HepG2 (cell line): ENCODE results near the gene DEDD2. TPM values are rescaled to one million over a fixed set of nuclear protein-coding genes. Genes with fewer than 3 reads are reported as not detected.

Experiments
- AHR ChIP-seq: IDR thresholded peaks from 2 replicates; pipeline ENCODE4 v1.6.1; 2018; ENCODE audit warnings: missing genetic modification reagents, missing compliant biosample characterization
- ATM ChIP-seq: fragments of 450-650 bp; IDR thresholded peaks from 2 replicates; pipeline ENCODE4 v1.7.1; 2017; ENCODE audit warnings: mild to moderate bottlenecking, borderline replicate concordance
- FOXM1 ChIP-seq: sonication (generic); formaldehyde crosslinking; IDR thresholded peaks from 2 replicates; pipeline ENCODE4 v1.5.0; 2020; ENCODE audit warnings: missing genetic modification reagents
- JUNB ChIP-seq: sonication (generic); formaldehyde crosslinking; IDR thresholded peaks from 2 replicates; pipeline ENCODE4 v1.8.0; 2022; ENCODE audit warnings: missing genetic modification reagents, mild to moderate bottlenecking, borderline replicate concordance
- MAFF ChIP-seq: IDR thresholded peaks from 2 replicates; pipeline ENCODE4 v1.6.1; 2011; ENCODE audit warnings: low read depth, low read length, improper control_type of control experiment
- POLR2A ChIP-seq, 2 experiments: IDR thresholded peaks; 2 replicates each; pipeline ENCODE4 v1.6.1; 2011; ENCODE audit warnings: low read depth in 2 of 2, low read length in 2 of 2, mild to moderate bottlenecking in 1 of 2, moderate library complexity in 1 of 2; ENCODE audit not compliant: insufficient read depth in 1 of 2
- SNAPC4 ChIP-seq: sonication (generic); formaldehyde crosslinking; IDR thresholded peaks from 2 replicates; pipeline ENCODE4 v1.4.0; 2020; ENCODE audit warnings: mild to moderate bottlenecking, missing genetic modification reagents
- TEAD3 ChIP-seq: optimal IDR thresholded peaks from 2 replicates; pipeline ENCODE3; 2016; ENCODE audit warnings: borderline replicate concordance
- U2AF2 ChIP-seq: fragments of 200-400 bp; formaldehyde crosslinking; IDR thresholded peaks from 2 replicates; pipeline ENCODE4 v1.6.1; 2017; ENCODE audit warnings: low read depth, mild to moderate bottlenecking, low read length
- ZBTB20 ChIP-seq: sonication (generic); formaldehyde crosslinking; IDR thresholded peaks from 2 replicates; pipeline ENCODE4 v1.8.1; 2023; ENCODE audit warnings: missing genetic modification reagents, low read depth, mild to moderate bottlenecking, borderline replicate concordance
- ZC3H4 ChIP-seq: sonication (generic); formaldehyde crosslinking; IDR thresholded peaks from 2 replicates; pipeline ENCODE4 v1.4.0; 2020; ENCODE audit warnings: missing genetic modification reagents, borderline replicate concordance
- ZNF232 ChIP-seq: sonication (generic); formaldehyde crosslinking; IDR thresholded peaks from 2 replicates; pipeline ENCODE4 v1.4.0; 2020; ENCODE audit warnings: missing genetic modification reagents, borderline replicate concordance
- ZNF652 ChIP-seq: IDR thresholded peaks from 2 replicates; pipeline ENCODE4 v1.6.1; 2016; ENCODE audit warnings: low read depth, borderline replicate concordance
- ZNF83 ChIP-seq: sonication (generic); formaldehyde crosslinking; IDR thresholded peaks from 2 replicates; pipeline ENCODE4 v1.4.0; 2020; ENCODE audit warnings: missing genetic modification reagents, mild to moderate bottlenecking, borderline replicate concordance
- ZZZ3 ChIP-seq: sonication (generic); formaldehyde crosslinking; IDR thresholded peaks from 2 replicates; pipeline ENCODE4 v1.4.0; 2020; ENCODE audit warnings: missing genetic modification reagents, mild to moderate bottlenecking, borderline replicate concordance
- polyA plus RNA-seq, 8 experiments: library from polyadenylated mRNA; depleted of rRNA in 3 of 8; stranded (reverse) in 7 of 8; unstranded in 1 of 8; fragments of >200 nt; fragmentation: Illumina TruSeq in 4 of 8; extraction: Trizol in 4 of 8; gene quantifications; 2 replicates each; pipeline versions ENCODE4 v1.2.1 to v1.2.3, GENCODE V29; 2011 to 2016; ENCODE audit warnings: low read depth in 4 of 8, missing spikeins in 1 of 8, mixed read lengths in 1 of 8; ENCODE audit not compliant: insufficient read depth in 1 of 8
- total RNA-seq, 5 experiments: library from RNA; depleted of rRNA; stranded (reverse); fragments of >200 nt; fragmentation: Illumina TruSeq; extraction: Trizol; gene quantifications; 2 replicates each; pipeline ENCODE4 v1.2.3, GENCODE V29; 2016; ENCODE audit warnings: low read depth in 1 of 5
- TF ChIP-seq, protein P1 (sequence below): sonication (generic); formaldehyde crosslinking; IDR thresholded peaks from 2 replicates; pipeline ENCODE4 v1.4.0; 2020; ENCODE audit warnings: missing genetic modification reagents, borderline replicate concordance
- TF ChIP-seq, protein P2 (sequence below), 2 experiments: sonication (generic) in 1 of 2; formaldehyde crosslinking in 1 of 2; IDR thresholded peaks; 2 replicates each; pipeline versions ENCODE4 v1.5.1 to v1.6.1; 2011 to 2020; ENCODE audit warnings: borderline replicate concordance in 1 of 2, low read depth in 1 of 2, low read length in 1 of 2, mild to moderate bottlenecking in 1 of 2, missing genetic modification reagents in 1 of 2, moderate library complexity in 1 of 2

The DEDD2 gene
- total and polyA plus RNA-seq, 2 of the 13 experiments (the other 11 are each of a cell fraction or from before 2014, with no cell fraction given): 19.2 to 24.7 TPM

DNA sequence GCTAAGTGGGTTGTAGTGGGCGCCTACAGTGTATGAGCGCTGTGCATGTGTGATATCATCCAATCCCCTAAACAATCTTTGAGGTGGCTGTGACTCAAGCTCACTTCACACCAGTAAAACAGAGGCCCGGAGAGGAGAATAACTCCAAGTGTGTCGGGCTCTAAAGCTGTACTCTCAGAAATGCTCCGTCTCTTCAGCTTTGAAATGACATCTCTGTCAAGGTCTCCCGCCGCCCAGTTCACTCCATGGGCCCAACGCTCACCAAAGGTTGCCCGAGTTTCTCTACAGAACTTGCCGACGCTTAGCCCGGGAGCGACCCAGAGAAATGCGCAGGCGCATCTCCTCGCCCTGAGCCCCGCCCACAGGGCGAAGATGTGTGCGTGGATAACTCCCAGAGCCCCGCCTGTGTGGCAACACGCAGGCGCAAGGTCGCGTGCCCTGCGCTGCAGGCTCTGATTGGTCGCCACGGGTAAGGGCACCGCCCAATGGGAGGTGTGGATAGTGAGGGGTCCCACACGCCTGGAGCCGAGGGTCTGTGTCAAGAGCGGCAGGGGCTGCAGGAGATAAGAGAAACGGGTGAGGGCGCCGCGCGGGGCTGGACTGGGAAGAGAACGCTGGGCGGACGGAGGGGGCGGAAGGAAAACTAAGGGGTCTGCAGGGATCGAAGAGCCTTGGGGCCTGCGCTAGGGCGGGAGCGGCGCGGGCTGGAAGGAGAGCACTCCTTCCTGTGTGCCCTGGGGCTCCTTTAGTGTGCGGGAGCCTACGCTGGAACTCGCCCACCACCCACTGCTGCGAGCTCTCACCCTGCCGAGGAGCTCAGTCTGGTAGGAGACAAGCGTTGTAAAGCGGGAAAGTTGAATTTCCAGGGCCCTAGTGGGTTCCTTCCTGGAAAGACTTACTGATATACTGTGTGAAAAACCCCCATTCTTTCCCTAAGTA is 2.6 kb upstream of the DEDD2 start, which contains the start of gene ZNF526 (continued):
- TF ChIP-seq, protein P1, sequence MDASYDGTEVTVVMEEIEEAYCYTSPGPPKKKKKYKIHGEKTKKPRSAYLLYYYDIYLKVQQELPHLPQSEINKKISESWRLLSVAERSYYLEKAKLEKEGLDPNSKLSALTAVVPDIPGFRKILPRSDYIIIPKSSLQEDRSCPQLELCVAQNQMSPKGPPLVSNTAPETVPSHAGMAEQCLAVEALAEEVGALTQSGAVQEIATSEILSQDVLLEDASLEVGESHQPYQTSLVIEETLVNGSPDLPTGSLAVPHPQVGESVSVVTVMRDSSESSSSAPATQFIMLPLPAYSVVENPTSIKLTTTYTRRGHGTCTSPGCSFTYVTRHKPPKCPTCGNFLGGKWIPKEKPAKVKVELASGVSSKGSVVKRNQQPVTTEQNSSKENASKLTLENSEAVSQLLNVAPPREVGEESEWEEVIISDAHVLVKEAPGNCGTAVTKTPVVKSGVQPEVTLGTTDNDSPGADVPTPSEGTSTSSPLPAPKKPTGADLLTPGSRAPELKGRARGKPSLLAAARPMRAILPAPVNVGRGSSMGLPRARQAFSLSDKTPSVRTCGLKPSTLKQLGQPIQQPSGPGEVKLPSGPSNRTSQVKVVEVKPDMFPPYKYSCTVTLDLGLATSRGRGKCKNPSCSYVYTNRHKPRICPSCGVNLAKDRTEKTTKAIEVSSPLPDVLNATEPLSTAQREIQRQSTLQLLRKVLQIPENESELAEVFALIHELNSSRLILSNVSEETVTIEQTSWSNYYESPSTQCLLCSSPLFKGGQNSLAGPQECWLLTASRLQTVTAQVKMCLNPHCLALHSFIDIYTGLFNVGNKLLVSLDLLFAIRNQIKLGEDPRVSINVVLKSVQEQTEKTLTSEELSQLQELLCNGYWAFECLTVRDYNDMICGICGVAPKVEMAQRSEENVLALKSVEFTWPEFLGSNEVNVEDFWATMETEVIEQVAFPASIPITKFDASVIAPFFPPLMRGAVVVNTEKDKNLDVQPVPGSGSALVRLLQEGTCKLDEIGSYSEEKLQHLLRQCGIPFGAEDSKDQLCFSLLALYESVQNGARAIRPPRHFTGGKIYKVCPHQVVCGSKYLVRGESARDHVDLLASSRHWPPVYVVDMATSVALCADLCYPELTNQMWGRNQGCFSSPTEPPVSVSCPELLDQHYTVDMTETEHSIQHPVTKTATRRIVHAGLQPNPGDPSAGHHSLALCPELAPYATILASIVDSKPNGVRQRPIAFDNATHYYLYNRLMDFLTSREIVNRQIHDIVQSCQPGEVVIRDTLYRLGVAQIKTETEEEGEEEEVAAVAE (CRISPR knock-in tag): peak; percentile 100
- TF ChIP-seq ZNF652 (CRISPR knock-in tag) (no peak), ZNF83 (CRISPR knock-in tag) (no peak; the same call in 1 of the 2 replicates), ZNF232 (CRISPR knock-in tag) (no peak), ZZZ3 (CRISPR knock-in tag) (no peak), MAFF (no peak), U2AF2 (no peak), TEAD3 (no peak), JUNB (CRISPR knock-in tag) (peak; percentile 68), ATM (no peak), FOXM1 (CRISPR knock-in tag) (no peak), POLR2A (IDR thresholded peaks at IDR 0.05; ENCODE audit: insufficient read depth in 1 of 2, low read depth in 2 of 2, low read length in 2 of 2) (peak; percentile 79 to 95), ZC3H4 (CRISPR knock-in tag) (no peak), SNAPC4 (CRISPR knock-in tag) (no peak), ZBTB20 (CRISPR knock-in tag) (peak; percentile 37; the same call in 1 of the 2 replicates), AHR (CRISPR knock-in tag) (no peak)
- TF ChIP-seq, protein P2, sequence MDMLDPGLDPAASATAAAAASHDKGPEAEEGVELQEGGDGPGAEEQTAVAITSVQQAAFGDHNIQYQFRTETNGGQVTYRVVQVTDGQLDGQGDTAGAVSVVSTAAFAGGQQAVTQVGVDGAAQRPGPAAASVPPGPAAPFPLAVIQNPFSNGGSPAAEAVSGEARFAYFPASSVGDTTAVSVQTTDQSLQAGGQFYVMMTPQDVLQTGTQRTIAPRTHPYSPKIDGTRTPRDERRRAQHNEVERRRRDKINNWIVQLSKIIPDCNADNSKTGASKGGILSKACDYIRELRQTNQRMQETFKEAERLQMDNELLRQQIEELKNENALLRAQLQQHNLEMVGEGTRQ (IDR thresholded peaks at IDR 0.05; ENCODE audit: low read depth, low read length): peak; percentile 82
- TF ChIP-seq, protein P2 (CRISPR knock-in tag; IDR thresholded peaks at IDR 0.05; ENCODE audit: borderline replicate concordance): peak; percentile 89; the same call in 1 of the 2 replicates
